Keratinocyte (primary cell): ENCODE data around the gene FNBP1. TPM values are rescaled to one million over a fixed set of nuclear protein-coding genes. Genes with fewer than 3 reads are reported as not detected.
"Not testable (repeated sequence)": the region's sequence is repeated elsewhere in the genome, so short reads cannot be mapped to it uniquely, and the experiment has no call there.

Experiments
- DNase-seq: peaks from one replicate; pipeline ENCODE4 v3.0.0-alpha.2; 2011; ENCODE audit warnings: low read depth, missing footprints, low spot score
- FAIRE-seq: peaks from 2 replicates; lab custom pipeline; 2011; peaks lifted over from hg19 to GRCh38; lab: Jason Lieb, UNC
- H2AFZ ChIP-seq: 2 replicates; pipeline ENCODE4 v1.6.0; 2012; ENCODE audit warnings: low read length, control low read depth, inconsistent platforms; ENCODE audit not compliant: control insufficient read depth
- H3K27ac ChIP-seq: 2 replicates; pipeline ENCODE4 v1.5.1; 2011; ENCODE audit warnings: low read length; ENCODE audit not compliant: control insufficient read depth, insufficient read depth
- H3K27me3 ChIP-seq: 3 replicates; pipeline ENCODE4 v1.6.0; 2011; ENCODE audit warnings: low read length; ENCODE audit not compliant: control insufficient read depth, insufficient read depth; ENCODE audit errors: extremely low read depth
- H3K36me3 ChIP-seq, 2 experiments: 2 replicates in 1 of 2; 3 replicates in 1 of 2; pipeline ENCODE4 v1.5.1; 2011; ENCODE audit warnings: low read length in 2 of 2, mild to moderate bottlenecking in 1 of 2; ENCODE audit not compliant: control insufficient read depth in 2 of 2, insufficient read depth in 2 of 2; ENCODE audit errors: extremely low read depth in 1 of 2
- H3K4me1 ChIP-seq: 3 replicates; pipeline ENCODE4 v1.5.1; 2011; ENCODE audit warnings: low read length; ENCODE audit not compliant: control insufficient read depth, insufficient read depth; ENCODE audit errors: extremely low read depth
- H3K4me2 ChIP-seq: 3 replicates; pipeline ENCODE4 v1.6.0; 2011; ENCODE audit warnings: low read depth, low read length; ENCODE audit not compliant: control insufficient read depth, insufficient read depth; ENCODE audit errors: extremely low read depth
- H3K4me3 ChIP-seq, 3 experiments: fragments of 200-600 bp in 1 of 3; sonication (generic) in 1 of 3; 2 replicates in 2 of 3; 3 replicates in 1 of 3; pipeline ENCODE4 v1.5.1; 2011 to 2016; ENCODE audit warnings: low read length in 3 of 3, mild to moderate bottlenecking in 3 of 3, control low read depth in 2 of 3, inconsistent platforms in 1 of 3, low read depth in 1 of 3, mixed read lengths in 1 of 3, mixed run types in 1 of 3, moderate library complexity in 1 of 3; ENCODE audit not compliant: control insufficient read depth in 2 of 3, insufficient read depth in 2 of 3; ENCODE audit errors: extremely low read depth in 1 of 3
- H3K79me2 ChIP-seq: 2 replicates; pipeline ENCODE4 v1.6.0; 2012; ENCODE audit warnings: low read length; ENCODE audit not compliant: control insufficient read depth, insufficient read depth
- H3K9ac ChIP-seq: 3 replicates; pipeline ENCODE4 v1.6.0; 2011; ENCODE audit warnings: low read length; ENCODE audit not compliant: control insufficient read depth, insufficient read depth; ENCODE audit errors: extremely low read depth
- H3K9me1 ChIP-seq: 3 replicates; pipeline ENCODE4 v1.6.0; 2011; ENCODE audit warnings: low read length; ENCODE audit not compliant: control insufficient read depth, insufficient read depth; ENCODE audit errors: extremely low read depth
- H3K9me3 ChIP-seq: 2 replicates; pipeline ENCODE4 v1.5.1; 2012; ENCODE audit warnings: low read depth, low read length; ENCODE audit not compliant: control insufficient read depth
- H4K20me1 ChIP-seq: 3 replicates; pipeline ENCODE4 v1.6.0; 2011; ENCODE audit warnings: low read length; ENCODE audit not compliant: control insufficient read depth, insufficient read depth; ENCODE audit errors: extremely low read depth
- EZH2 ChIP-seq: IDR thresholded peaks from one replicate; pipeline ENCODE4 v1.6.1; 2012; ENCODE audit warnings: inconsistent platforms, mild to moderate bottlenecking, low read length, moderate library complexity
- dilution Hi-C: fragments of 300-500 bp; cut with MboI; formaldehyde crosslinking; loops from one replicate; pipeline ENCODE4 v1.7.0; 2020; ENCODE audit warnings: low sequenced_read_pairs; ENCODE audit not compliant: extremely low pct_ligation_motif_present
- polyA plus RNA-seq, 5 experiments: library from polyadenylated mRNA; depleted of rRNA in 3 of 5; stranded (reverse) in 3 of 5; stranded (forward) in 1 of 5; unstranded in 1 of 5; fragments of >200 nt; gene quantifications; 1 replicate in 1 of 5; 2 replicates in 3 of 5; 3 replicates in 1 of 5; pipeline versions ENCODE4 v1.2.1 to v1.2.3, GENCODE V29; 2011 to 2012; ENCODE audit warnings: missing spikeins in 2 of 5, low read depth in 1 of 5, low replicate concordance in 1 of 5
- TF ChIP-seq, protein P1 (sequence below), 3 experiments: IDR thresholded peaks in 1 of 3; conservative IDR thresholded peaks in 1 of 3; optimal IDR thresholded peaks in 1 of 3; 2 replicates in 2 of 3; 3 replicates in 1 of 3; pipeline versions ENCODE3 to v1.5.1; 2011; ENCODE audit warnings: low read length in 3 of 3, mild to moderate bottlenecking in 3 of 3, moderate library complexity in 2 of 3, control low read depth in 1 of 3, inconsistent platforms in 1 of 3; ENCODE audit not compliant: insufficient read depth in 2 of 3; ENCODE audit errors: extremely low read depth in 1 of 3

The FNBP1 gene
- polyA plus RNA-seq, 1 donor (not counting 4 experiments of a cell fraction or from before 2014, with no cell fraction given) = 9.6 TPM

- FAIRE-seq (no peak), DNase-seq (no peak)
- no peaks in the 10 kb centered on the region for H3K36me3 ChIP-seq
- H3K27ac ChIP-seq = no peak overlapping the region
- dilution Hi-C loops = no loop called here
- H3K79me2 ChIP-seq = no peaks in the 10 kb centered on the region
- H2AFZ ChIP-seq = no peak overlapping the region
- no peaks in the 10 kb centered on the region for H3K9me3 ChIP-seq
- no peak overlapping the region for H3K4me2 ChIP-seq
- peaks cover 11% of the 10 kb centered on the region for H3K4me1 ChIP-seq
- no peak overlapping the region for H3K9ac ChIP-seq
- H4K20me1 ChIP-seq = no peaks in the 10 kb centered on the region
- no peaks in the 10 kb centered on the region for H3K27me3 ChIP-seq
- no peak for TF ChIP-seq EZH2
- TF ChIP-seq, protein P1, sequence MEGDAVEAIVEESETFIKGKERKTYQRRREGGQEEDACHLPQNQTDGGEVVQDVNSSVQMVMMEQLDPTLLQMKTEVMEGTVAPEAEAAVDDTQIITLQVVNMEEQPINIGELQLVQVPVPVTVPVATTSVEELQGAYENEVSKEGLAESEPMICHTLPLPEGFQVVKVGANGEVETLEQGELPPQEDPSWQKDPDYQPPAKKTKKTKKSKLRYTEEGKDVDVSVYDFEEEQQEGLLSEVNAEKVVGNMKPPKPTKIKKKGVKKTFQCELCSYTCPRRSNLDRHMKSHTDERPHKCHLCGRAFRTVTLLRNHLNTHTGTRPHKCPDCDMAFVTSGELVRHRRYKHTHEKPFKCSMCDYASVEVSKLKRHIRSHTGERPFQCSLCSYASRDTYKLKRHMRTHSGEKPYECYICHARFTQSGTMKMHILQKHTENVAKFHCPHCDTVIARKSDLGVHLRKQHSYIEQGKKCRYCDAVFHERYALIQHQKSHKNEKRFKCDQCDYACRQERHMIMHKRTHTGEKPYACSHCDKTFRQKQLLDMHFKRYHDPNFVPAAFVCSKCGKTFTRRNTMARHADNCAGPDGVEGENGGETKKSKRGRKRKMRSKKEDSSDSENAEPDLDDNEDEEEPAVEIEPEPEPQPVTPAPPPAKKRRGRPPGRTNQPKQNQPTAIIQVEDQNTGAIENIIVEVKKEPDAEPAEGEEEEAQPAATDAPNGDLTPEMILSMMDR (optimal IDR thresholded peaks at IDR 0.05 in 1 of 3, IDR thresholded peaks at IDR 0.05 in 1 of 3, conservative IDR thresholded peaks at IDR 0.05 in 1 of 3; ENCODE audit: extremely low read depth in 1 of 3, insufficient read depth in 2 of 3, low read length in 3 of 3) = no peak
- peaks cover 4% of the 10 kb centered on the region for H3K9me1 ChIP-seq
- H3K4me3 ChIP-seq = no peak overlapping the region
Observed at GRCh38 chr9:129999141-129999510, 43.9 kb downstream of the FNBP1 start.

DNA sequence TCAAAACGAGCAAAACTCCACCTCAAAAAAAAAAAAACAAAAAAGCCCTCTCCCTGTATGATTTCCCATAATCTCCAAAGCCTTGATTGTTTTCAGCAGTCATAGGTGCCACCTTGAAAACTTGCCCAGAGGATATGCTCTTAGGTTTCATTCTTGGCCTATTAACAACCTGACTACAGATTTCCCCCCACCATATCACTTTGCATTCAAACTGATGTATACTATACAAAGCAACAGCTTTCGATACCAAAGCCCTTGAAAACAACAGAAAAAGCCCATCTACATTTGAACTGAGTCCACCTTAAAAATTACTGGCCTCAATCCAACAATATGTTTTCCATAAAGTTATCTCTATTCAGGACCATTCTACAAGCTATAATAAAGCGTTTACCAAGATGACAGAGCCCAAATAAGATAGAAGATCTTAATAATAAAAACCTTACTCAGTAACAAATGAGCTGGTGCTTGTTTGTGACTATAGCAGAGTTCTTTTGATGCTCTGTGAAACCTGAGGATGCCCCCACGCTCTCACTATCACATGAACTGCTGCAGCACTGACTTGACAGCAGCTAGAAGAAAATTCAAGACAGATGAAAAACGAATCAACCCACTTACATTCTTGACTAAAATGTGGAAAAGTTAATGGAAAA lies 44.4 kb downstream of the FNBP1 start:
- DNase-seq = no peak

GRCh38 chr9:129997706-129998105 lies 45.3 kb downstream of the FNBP1 start:
- H3K36me3 ChIP-seq, DNase-seq, H3K9ac ChIP-seq, H3K27me3 ChIP-seq, dilution Hi-C loops, H3K27ac ChIP-seq, H3K9me3 ChIP-seq, H3K4me2 ChIP-seq, FAIRE-seq, H2AFZ ChIP-seq, H4K20me1 ChIP-seq, H3K79me2 ChIP-seq, H3K4me3 ChIP-seq, H3K9me1 ChIP-seq: not testable (repeated sequence)
- peaks cover 11% of the 10 kb centered on the region for H3K4me1 ChIP-seq

More for the DNA sequence above, 44.4 kb downstream of the FNBP1 start:
- Histone ChIP-seq H3K36me3 (no peaks in the 10 kb centered on the region), H3K4me2 (no peak overlapping the region), H3K4me1 (peaks cover 11% of the 10 kb centered on the region), H3K27ac (no peak overlapping the region), H3K9me3 (no peaks in the 10 kb centered on the region), H3K4me3 (no peak overlapping the region), H4K20me1 (no peaks in the 10 kb centered on the region), H3K9ac (no peak overlapping the region), H3K27me3 (no peaks in the 10 kb centered on the region), H3K79me2 (no peaks in the 10 kb centered on the region), H2AFZ (no peak overlapping the region), H3K9me1 (peaks cover 4% of the 10 kb centered on the region)
- FAIRE-seq = no peak
- no peak for TF ChIP-seq EZH2
- TF ChIP-seq, protein P1 (optimal IDR thresholded peaks at IDR 0.05 in 1 of 3, IDR thresholded peaks at IDR 0.05 in 1 of 3, conservative IDR thresholded peaks at IDR 0.05 in 1 of 3; ENCODE audit: extremely low read depth in 1 of 3, insufficient read depth in 2 of 3, low read length in 3 of 3) = no peak
- dilution Hi-C loops = no loop called here
